Measurements from ENCODE around the gene SLC45A2.

The SLC45A2 gene

DNA sequence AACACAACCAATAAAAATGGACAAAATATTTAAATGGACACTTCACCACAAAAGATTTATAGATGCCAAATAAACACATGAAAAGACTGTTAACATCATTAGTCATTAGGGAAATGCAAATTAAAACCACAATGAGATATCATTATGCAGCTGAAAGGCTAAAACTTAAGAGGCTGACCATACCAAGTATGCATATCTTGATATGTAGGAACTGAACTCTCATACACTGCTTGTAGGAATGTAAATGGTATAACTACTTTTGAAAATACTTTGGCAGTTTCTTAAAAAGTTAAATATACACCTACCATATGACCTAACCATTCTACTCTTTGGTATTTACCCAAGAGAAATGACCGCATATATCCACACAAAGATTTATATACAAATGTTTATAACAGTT lies 79.1 kb downstream of the SLC45A2 start:
- Histone ChIP-seq H3K27ac (ENCODE audit: low read depth, low read length) (no peak overlapping the region), H3K4me3 (ENCODE audit: low read depth in 1 of 5, low read length in 5 of 5) (no peak overlapping the region), H3K9ac (ENCODE audit: low read length in 5 of 5) (no peak overlapping the region), H3K27me3 (ENCODE audit: control insufficient read depth in 5 of 5, insufficient read depth in 4 of 5, low read length in 5 of 5) (no peaks in the 10 kb centered on the region), H3K9me3 (ENCODE audit: control insufficient read depth in 5 of 5, low read length in 5 of 5) (peaks cover 4 to 28% (median 13%) of the 10 kb centered on the region in 5 donors), H3K36me3 (ENCODE audit: control insufficient read depth in 5 of 5, insufficient read depth in 5 of 5, low read length in 5 of 5) (no peaks in the 10 kb centered on the region), H3K4me1 (ENCODE audit: control insufficient read depth in 5 of 5, insufficient read depth in 5 of 5, low read length in 5 of 5) (peaks cover 0 to 9% (median 3%) of the 10 kb centered on the region in 5 donors)

DNA sequence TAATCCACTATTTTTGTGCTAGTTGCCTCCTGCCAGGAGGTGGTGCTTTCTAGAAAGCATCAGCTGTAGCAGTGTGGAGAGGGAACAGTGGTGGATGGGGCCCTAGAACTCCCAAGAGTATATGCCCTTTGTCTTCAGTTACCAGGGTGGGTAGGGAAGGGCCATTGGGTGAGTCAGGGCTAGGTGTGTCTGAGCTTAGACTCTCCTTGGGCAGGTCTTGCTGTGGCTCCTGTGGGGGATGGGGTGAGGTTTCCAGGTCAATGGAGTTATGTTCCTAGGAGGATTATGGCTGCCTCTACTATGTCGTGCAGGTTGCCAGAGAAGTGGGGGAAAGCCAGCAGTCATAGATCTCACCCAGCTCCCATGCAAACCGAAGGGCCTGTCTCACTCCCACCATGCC lies 81.4 kb downstream of the SLC45A2 start:
- no peak overlapping the region for H3K27ac ChIP-seq (ENCODE audit: low read depth, low read length)
- no peaks in the 10 kb centered on the region for H3K36me3 ChIP-seq (ENCODE audit: control insufficient read depth in 5 of 5, insufficient read depth in 5 of 5, low read length in 5 of 5)
- peaks cover 4 to 28% (median 13%) of the 10 kb centered on the region in 5 donors for H3K9me3 ChIP-seq (ENCODE audit: control insufficient read depth in 5 of 5, low read length in 5 of 5)
- H3K4me1 ChIP-seq (ENCODE audit: control insufficient read depth in 5 of 5, insufficient read depth in 5 of 5, low read length in 5 of 5) = peaks cover 0 to 9% (median 3%) of the 10 kb centered on the region in 5 donors
- H3K9ac ChIP-seq (ENCODE audit: low read length in 5 of 5) = no peak overlapping the region
- H3K4me3 ChIP-seq (ENCODE audit: low read depth in 1 of 5, low read length in 5 of 5) = no peak overlapping the region
- no peaks in the 10 kb centered on the region for H3K27me3 ChIP-seq (ENCODE audit: control insufficient read depth in 5 of 5, insufficient read depth in 4 of 5, low read length in 5 of 5)

DNA sequence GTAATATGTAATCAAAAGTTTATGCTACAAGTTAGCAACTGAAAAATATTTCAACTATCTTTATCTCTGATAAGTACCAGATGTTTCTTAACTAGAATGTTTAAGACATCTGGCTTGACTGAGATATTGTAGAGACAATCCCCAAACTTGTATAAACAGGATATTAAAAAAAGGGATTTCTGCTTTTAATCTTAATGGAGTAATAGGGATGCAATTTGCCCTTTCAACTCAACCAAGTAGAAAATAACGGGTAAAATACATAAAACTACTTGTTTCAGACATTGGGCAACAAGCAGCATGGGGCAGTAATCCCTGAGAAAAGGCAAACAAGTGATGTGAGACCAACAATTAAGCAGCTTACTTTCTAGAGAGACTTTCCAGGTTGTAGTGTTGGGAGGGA lies 83.3 kb downstream of the SLC45A2 start:
- H3K36me3 ChIP-seq (ENCODE audit: control insufficient read depth in 5 of 5, insufficient read depth in 5 of 5, low read length in 5 of 5) = no peaks in the 10 kb centered on the region
- H3K4me3 ChIP-seq (ENCODE audit: low read depth in 1 of 5, low read length in 5 of 5) = no peak overlapping the region
- no peaks in the 10 kb centered on the region for H3K27me3 ChIP-seq (ENCODE audit: control insufficient read depth in 5 of 5, insufficient read depth in 4 of 5, low read length in 5 of 5)
- H3K9ac ChIP-seq (ENCODE audit: low read length in 5 of 5) = no peak overlapping the region
- peaks cover under 1 to 13% (median 5%) of the 10 kb centered on the region in 5 donors for H3K9me3 ChIP-seq (ENCODE audit: control insufficient read depth in 5 of 5, low read length in 5 of 5)
- H3K27ac ChIP-seq (ENCODE audit: low read depth, low read length) = no peak overlapping the region
- H3K4me1 ChIP-seq (ENCODE audit: control insufficient read depth in 5 of 5, insufficient read depth in 5 of 5, low read length in 5 of 5) = peaks cover 0 to 9% (median 3%) of the 10 kb centered on the region in 5 donors

Measured in subcutaneous abdominal adipose tissue (tissue), 5 donors.